Osteoblast (primary cell): ENCODE data around the gene XYLT1. TPM values are rescaled to one million over a fixed set of nuclear protein-coding genes. Genes with fewer than 3 reads are reported as not detected.

Source experiments
- DNase-seq: peaks from one replicate; pipeline ENCODE4 v3.0.0; 2011; ENCODE audit warnings: low spot score, mixed read lengths; ENCODE audit not compliant: insufficient read length; ENCODE audit errors: missing footprints
- H2AFZ ChIP-seq: 2 replicates; pipeline ENCODE4 v1.6.0; 2011; ENCODE audit warnings: mild to moderate bottlenecking, low read length
- H3K27ac ChIP-seq: 2 replicates; pipeline ENCODE4 v1.5.1; 2011; ENCODE audit warnings: mild to moderate bottlenecking, low read depth, low read length, moderate library complexity
- H3K27me3 ChIP-seq: 2 replicates; pipeline ENCODE4 v1.6.0; 2012; ENCODE audit warnings: mild to moderate bottlenecking, control low read depth, inconsistent platforms, low read length, moderate library complexity; ENCODE audit not compliant: insufficient read depth
- H3K36me3 ChIP-seq: 2 replicates; pipeline ENCODE4 v1.5.1; 2011; ENCODE audit warnings: mild to moderate bottlenecking, low read length, control low read depth, moderate library complexity; ENCODE audit not compliant: insufficient read depth
- H3K4me1 ChIP-seq: 2 replicates; pipeline ENCODE4 v1.5.1; 2011; ENCODE audit warnings: mild to moderate bottlenecking, low read length, control low read depth, moderate library complexity; ENCODE audit not compliant: insufficient read depth
- H3K4me2 ChIP-seq: 2 replicates; pipeline ENCODE4 v1.6.0; 2011; ENCODE audit warnings: mild to moderate bottlenecking, low read length; ENCODE audit not compliant: insufficient read depth
- H3K4me3 ChIP-seq: fragments of 200-600 bp; sonication (generic); 3 replicates; pipeline ENCODE4 v1.5.1; 2012; ENCODE audit warnings: mild to moderate bottlenecking, low read length, inconsistent platforms; ENCODE audit not compliant: insufficient read depth
- H3K79me2 ChIP-seq: 2 replicates; pipeline ENCODE4 v1.6.0; 2012; ENCODE audit warnings: mild to moderate bottlenecking, low read length, control low read depth, inconsistent platforms; ENCODE audit not compliant: insufficient read depth
- H3K9me3 ChIP-seq: 2 replicates; pipeline ENCODE4 v1.5.1; 2011; ENCODE audit warnings: low read depth, low read length, control low read depth
- H4K20me1 ChIP-seq: 2 replicates; pipeline ENCODE4 v1.6.0; 2012; ENCODE audit warnings: mild to moderate bottlenecking, low read length, control low read depth; ENCODE audit not compliant: insufficient read depth
- total RNA-seq: library from RNA; depleted of rRNA; stranded (reverse); fragments of >200 nt; gene quantifications from 2 replicates; pipeline ENCODE4 v1.2.3, GENCODE V29; 2012
- TF ChIP-seq, protein P1 (sequence below): IDR thresholded peaks from 2 replicates; pipeline ENCODE4 v1.5.1; 2011; ENCODE audit warnings: mild to moderate bottlenecking, low read depth, low read length, moderate library complexity; ENCODE audit errors: extremely low read depth

Gene XYLT1
- total RNA-seq, 1 donor: 43.4 TPM

DNA sequence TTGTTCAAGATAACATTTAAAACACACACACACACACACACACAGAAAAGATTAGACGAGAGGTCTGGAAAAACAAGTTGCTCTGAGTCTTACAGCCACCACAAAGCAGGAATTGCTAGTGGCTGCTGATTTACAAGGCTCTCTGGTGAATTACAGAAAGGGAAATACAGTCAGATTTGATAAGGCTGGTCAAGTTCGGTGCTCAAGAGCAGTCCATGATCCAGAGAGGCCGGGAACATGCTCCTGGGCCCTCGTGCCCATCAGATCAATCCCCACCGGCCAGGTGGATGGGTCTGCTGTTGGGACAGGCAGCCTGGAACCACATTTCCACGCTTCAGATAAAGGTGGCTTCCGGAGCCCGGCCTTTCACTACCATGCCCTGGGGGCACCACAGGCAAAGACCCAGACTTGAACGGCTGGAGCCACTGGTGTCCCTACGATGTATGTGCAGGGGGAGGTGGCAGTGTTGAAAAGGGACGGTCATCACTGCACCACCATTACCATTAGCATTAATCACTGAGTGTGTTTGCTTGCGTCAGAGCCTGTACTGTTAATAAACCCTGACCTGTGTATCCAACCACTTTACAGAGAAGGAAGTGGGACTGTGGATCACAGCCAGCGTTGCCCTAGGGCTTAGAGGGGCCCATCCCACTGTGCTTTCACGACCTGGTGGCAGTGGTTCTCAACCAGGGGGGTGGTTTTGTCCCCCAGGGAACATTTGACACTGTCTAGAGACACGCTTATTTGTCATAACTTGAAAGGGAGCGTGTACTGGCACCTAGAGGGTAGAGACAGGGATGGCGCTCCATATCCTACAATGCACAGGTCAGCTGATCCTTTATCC, 95.1 kb downstream of the XYLT1 start:
- Histone ChIP-seq H3K27ac (no peak overlapping the region), H4K20me1 (peaks cover 64% of the 10 kb centered on the region), H3K79me2 (peaks cover 27% of the 10 kb centered on the region)

DNA sequence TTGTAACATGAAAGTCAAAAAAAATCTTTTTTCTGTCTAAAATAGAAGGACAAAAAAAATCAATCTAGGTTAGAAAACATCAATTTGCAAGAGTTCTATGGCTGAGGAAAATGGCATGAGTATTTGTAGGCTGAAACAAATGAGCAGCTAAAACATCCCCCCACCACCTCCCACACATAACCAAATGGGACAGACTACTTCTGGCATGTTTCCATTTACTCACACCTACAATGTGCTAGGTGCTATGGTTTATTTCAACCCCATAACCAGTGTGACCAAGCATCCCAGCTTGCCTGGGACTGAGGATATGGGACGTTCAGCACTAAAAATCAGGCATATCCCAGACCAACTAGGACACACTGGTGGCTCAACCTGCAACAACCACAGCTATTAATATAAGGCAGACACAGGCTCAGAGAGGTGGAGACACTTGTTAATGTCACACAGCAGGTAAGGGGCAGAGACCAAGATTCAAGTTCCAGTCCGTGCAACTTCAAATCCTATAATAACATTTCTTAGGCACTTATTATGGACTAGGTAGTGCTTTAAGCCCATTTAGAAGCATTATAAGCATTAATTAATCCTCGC, 96.0 kb downstream of the XYLT1 start:
- H3K9me3 ChIP-seq: no peaks in the 10 kb centered on the region
- H3K4me1 ChIP-seq: peaks cover 12% of the 10 kb centered on the region
- H3K27me3 ChIP-seq: no peaks in the 10 kb centered on the region
- TF ChIP-seq, protein P1, sequence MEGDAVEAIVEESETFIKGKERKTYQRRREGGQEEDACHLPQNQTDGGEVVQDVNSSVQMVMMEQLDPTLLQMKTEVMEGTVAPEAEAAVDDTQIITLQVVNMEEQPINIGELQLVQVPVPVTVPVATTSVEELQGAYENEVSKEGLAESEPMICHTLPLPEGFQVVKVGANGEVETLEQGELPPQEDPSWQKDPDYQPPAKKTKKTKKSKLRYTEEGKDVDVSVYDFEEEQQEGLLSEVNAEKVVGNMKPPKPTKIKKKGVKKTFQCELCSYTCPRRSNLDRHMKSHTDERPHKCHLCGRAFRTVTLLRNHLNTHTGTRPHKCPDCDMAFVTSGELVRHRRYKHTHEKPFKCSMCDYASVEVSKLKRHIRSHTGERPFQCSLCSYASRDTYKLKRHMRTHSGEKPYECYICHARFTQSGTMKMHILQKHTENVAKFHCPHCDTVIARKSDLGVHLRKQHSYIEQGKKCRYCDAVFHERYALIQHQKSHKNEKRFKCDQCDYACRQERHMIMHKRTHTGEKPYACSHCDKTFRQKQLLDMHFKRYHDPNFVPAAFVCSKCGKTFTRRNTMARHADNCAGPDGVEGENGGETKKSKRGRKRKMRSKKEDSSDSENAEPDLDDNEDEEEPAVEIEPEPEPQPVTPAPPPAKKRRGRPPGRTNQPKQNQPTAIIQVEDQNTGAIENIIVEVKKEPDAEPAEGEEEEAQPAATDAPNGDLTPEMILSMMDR: no peak
- no peak overlapping the region for H2AFZ ChIP-seq
- H3K79me2 ChIP-seq: peaks cover 27% of the 10 kb centered on the region
- no peak for DNase-seq
- no peaks in the 10 kb centered on the region for H3K36me3 ChIP-seq
- H3K27ac ChIP-seq: no peak overlapping the region
- H3K4me3 ChIP-seq: no peak overlapping the region
- H4K20me1 ChIP-seq: peaks cover 67% of the 10 kb centered on the region
- no peak overlapping the region for H3K4me2 ChIP-seq

More for the DNA sequence above, 95.1 kb downstream of the XYLT1 start:
- Histone ChIP-seq H3K4me1 (peaks cover 10% of the 10 kb centered on the region), H2AFZ (no peak overlapping the region), H3K9me3 (no peaks in the 10 kb centered on the region), H3K4me3 (no peak overlapping the region), H3K27me3 (no peaks in the 10 kb centered on the region), H3K36me3 (no peaks in the 10 kb centered on the region), H3K4me2 (no peak overlapping the region)
- TF ChIP-seq, protein P1: no peak
- no peak for DNase-seq

DNA sequence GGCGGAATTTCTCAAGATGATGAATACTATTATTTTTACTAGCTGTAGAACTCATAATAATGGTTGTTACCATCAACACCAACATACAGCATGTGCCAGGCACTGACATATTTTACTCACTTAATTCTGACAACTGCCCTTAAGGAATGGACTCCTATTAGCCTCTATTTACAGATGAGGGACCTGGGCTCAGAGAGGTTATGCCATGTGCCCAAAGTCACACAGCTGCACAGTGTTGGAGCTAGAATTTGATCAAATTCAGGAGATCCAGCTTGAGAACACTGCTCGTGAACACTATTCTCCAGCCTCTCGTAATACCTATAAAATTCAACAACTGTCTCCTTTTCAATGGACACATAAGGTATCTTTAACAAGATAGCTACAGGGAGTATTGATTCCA, 97.2 kb downstream of the XYLT1 start:
- H3K27me3 ChIP-seq: no peaks in the 10 kb centered on the region
- H2AFZ ChIP-seq: no peak overlapping the region
- DNase-seq: no peak
- H3K79me2 ChIP-seq: peaks cover 27% of the 10 kb centered on the region
- peaks cover 61% of the 10 kb centered on the region for H4K20me1 ChIP-seq
- H3K9me3 ChIP-seq: no peaks in the 10 kb centered on the region
- no peak overlapping the region for H3K4me3 ChIP-seq
- no peak overlapping the region for H3K4me2 ChIP-seq
- peaks cover 8% of the 10 kb centered on the region for H3K4me1 ChIP-seq
- TF ChIP-seq, protein P1: no peak
- H3K36me3 ChIP-seq: no peaks in the 10 kb centered on the region
- H3K27ac ChIP-seq: no peak overlapping the region

DNA sequence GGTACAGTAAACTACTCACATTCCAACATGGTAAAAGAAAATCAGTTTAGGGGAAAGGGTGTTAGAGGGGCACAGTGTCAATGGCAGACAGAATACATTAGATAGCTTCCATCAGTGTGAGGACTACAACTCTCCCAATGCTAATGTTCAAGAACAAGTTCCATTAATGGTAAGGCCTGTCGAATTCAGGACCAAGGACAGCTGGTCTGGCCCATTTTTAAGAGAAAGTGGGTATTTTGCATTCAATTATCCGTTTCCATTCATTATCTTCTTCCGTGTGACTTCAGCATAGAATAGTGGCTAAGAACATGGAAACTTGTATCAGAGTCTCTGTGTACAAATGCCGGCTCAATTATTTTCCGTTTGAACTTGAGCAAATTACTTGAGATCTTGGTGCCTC, 98.4 kb downstream of the XYLT1 start:
- H3K36me3 ChIP-seq: no peaks in the 10 kb centered on the region
- H3K4me1 ChIP-seq: peaks cover 15% of the 10 kb centered on the region
- peaks cover 60% of the 10 kb centered on the region for H4K20me1 ChIP-seq
- H3K9me3 ChIP-seq: no peaks in the 10 kb centered on the region
- H3K4me3 ChIP-seq: no peak overlapping the region
- H3K27ac ChIP-seq: no peak overlapping the region
- H3K79me2 ChIP-seq: peaks cover 27% of the 10 kb centered on the region
- TF ChIP-seq, protein P1: no peak
- no peak overlapping the region for H3K4me2 ChIP-seq
- DNase-seq: no peak
- no peak overlapping the region for H2AFZ ChIP-seq
- H3K27me3 ChIP-seq: no peaks in the 10 kb centered on the region
